Common myeloid progenitor, CD34-positive (primary cell): ENCODE results near the gene KHDRBS2.
"Not testable (repeated sequence)": the region's sequence is repeated elsewhere in the genome, so short reads cannot be mapped to it uniquely, and the experiment has no call there.

Experiments used
- CTCF ChIA-PET: fragments of 350-600 bp; sonication (Branson Sonifier 250); formaldehyde crosslinking; loops from one replicate; lab custom pipeline; 2021; ENCODE audit warnings: antibody characterized with exemption; lab: Charles Lee
- POLR2A ChIA-PET: fragments of 350-600 bp; sonication (Branson Sonifier 250); formaldehyde crosslinking; loops from one replicate; lab custom pipeline; 2021; ENCODE audit warnings: antibody characterized with exemption; lab: Charles Lee
- DNase-seq, 3 donors: peaks; one replicate each; pipeline versions ENCODE4 v3.0.0 to v3.0.0-alpha.2; 2013
- H3K27ac ChIP-seq, 2 experiments: 1 replicate in 1 of 2; 2 replicates in 1 of 2; pipeline ENCODE4 v1.7.0; 2013; ENCODE audit warnings: inconsistent platforms in 2 of 2, low read length in 2 of 2, mild to moderate bottlenecking in 2 of 2, low read depth in 1 of 2, moderate library complexity in 1 of 2; ENCODE audit not compliant: severe bottlenecking in 2 of 2, insufficient read depth in 1 of 2, poor library complexity in 1 of 2
- H3K27me3 ChIP-seq, 5 experiments: replicated peaks in 2 of 5; 1 replicate in 3 of 5; 2 replicates in 2 of 5; pipeline versions ENCODE4 v1.6.1 to v1.7.0; 2013; ENCODE audit warnings: low read length in 4 of 5, mild to moderate bottlenecking in 2 of 5, moderate library complexity in 2 of 5, inconsistent platforms in 1 of 5; ENCODE audit not compliant: insufficient read depth in 5 of 5, control insufficient read depth in 4 of 5
- H3K36me3 ChIP-seq, 4 experiments: 1 replicate in 2 of 4; 2 replicates in 2 of 4; pipeline versions ENCODE4 v1.6.1 to v1.7.0; 2013; ENCODE audit warnings: low read length in 3 of 4, control low read depth in 1 of 4, mild to moderate bottlenecking in 1 of 4; ENCODE audit not compliant: control insufficient read depth in 4 of 4, insufficient read depth in 4 of 4
- H3K4me1 ChIP-seq, 4 experiments: 1 replicate in 3 of 4; 2 replicates in 1 of 4; pipeline versions ENCODE4 v1.6.1 to v1.7.1; 2013; ENCODE audit warnings: low read length in 3 of 4, mild to moderate bottlenecking in 3 of 4, control low read depth in 1 of 4, inconsistent platforms in 1 of 4, moderate library complexity in 1 of 4; ENCODE audit not compliant: control insufficient read depth in 4 of 4, insufficient read depth in 4 of 4; ENCODE audit errors: control extremely low read depth in 1 of 4
- H3K4me3 ChIP-seq, 7 experiments: 1 replicate in 4 of 7; 2 replicates in 3 of 7; pipeline versions ENCODE4 v1.5.1 to v1.7.0; 2013; ENCODE audit warnings: mild to moderate bottlenecking in 7 of 7, low read length in 6 of 7, moderate library complexity in 6 of 7, inconsistent platforms in 2 of 7, low read depth in 2 of 7, control low read depth in 1 of 7; ENCODE audit not compliant: insufficient read depth in 4 of 7, control insufficient read depth in 1 of 7; ENCODE audit errors: extremely low read depth in 1 of 7
- H3K9me3 ChIP-seq, 5 experiments: 1 replicate in 4 of 5; 2 replicates in 1 of 5; pipeline versions ENCODE4 v1.6.1 to v1.7.1; 2013; ENCODE audit warnings: low read length in 4 of 5, mild to moderate bottlenecking in 2 of 5, inconsistent platforms in 1 of 5, low read depth in 1 of 5, moderate library complexity in 1 of 5; ENCODE audit not compliant: control insufficient read depth in 4 of 5, insufficient read depth in 2 of 5; ENCODE audit errors: control extremely low read depth in 1 of 5
- WGBS: methylation state at CpG from one replicate; pipeline ENCODE4 v1.1.5; 2013; ENCODE audit not compliant: insufficient coverage; 5-methylcytosine and 5-hydroxymethylcytosine counted together

Gene KHDRBS2

GRCh38 chr6:61787998-61788397, 498.0 kb downstream of the KHDRBS2 start:
- DNase-seq, result no peak
- ChIA-PET CTCF (no interaction called here), POLR2A (no interaction called here)
- H3K27ac ChIP-seq, result no peak overlapping the region
- H3K9me3 ChIP-seq, result no peaks in the 10 kb centered on the region
- no CpG with 5 or more reads among the region's 1 CpG for WGBS
- no peak overlapping the region for H3K4me3 ChIP-seq
- no peaks in the 10 kb centered on the region for H3K4me1 ChIP-seq
- no peaks in the 10 kb centered on the region for H3K36me3 ChIP-seq
- H3K27me3 ChIP-seq, result no peaks in the 10 kb centered on the region

- DNase-seq, H3K27ac ChIP-seq, H3K4me1 ChIP-seq, H3K9me3 ChIP-seq, POLR2A ChIA-PET, H3K27me3 ChIP-seq, CTCF ChIA-PET, H3K4me3 ChIP-seq, H3K36me3 ChIP-seq: not testable (repeated sequence)
- 94% methylated on average over 4 of the region's 11 CpGs for WGBS
Measured at GRCh38 chr6:61769446-61769845, 516.6 kb downstream of the KHDRBS2 start.

- ChIA-PET POLR2A (no interaction called here), CTCF (interaction anchor here (0.7 kb wide), 1 partner anchor 54 kb away, joined by 3 read pairs; no protein-coding TSS in a partner anchor)
- WGBS, result no CpG with 5 or more reads among the region's 1 CpG
- no peak overlapping the region for H3K27ac ChIP-seq
- no peaks in the 10 kb centered on the region for H3K4me1 ChIP-seq
- no peaks in the 10 kb centered on the region for H3K27me3 ChIP-seq
- peaks cover 0 to 6% (median 0%) of the 10 kb centered on the region in 5 experiments for H3K9me3 ChIP-seq
- DNase-seq, result no peak
- no peaks in the 10 kb centered on the region for H3K36me3 ChIP-seq
- H3K4me3 ChIP-seq, result no peak overlapping the region
Measured at GRCh38 chr6:61755739-61756138, 530.3 kb downstream of the KHDRBS2 start.

GRCh38 chr6:61751986-61752385, 534.0 kb downstream of the KHDRBS2 start:
- 78% methylated on average over 3 of the region's 3 CpGs for WGBS
- H3K9me3 ChIP-seq, result peaks cover 0 to 6% (median 0%) of the 10 kb centered on the region in 5 experiments
- H3K36me3 ChIP-seq, result no peaks in the 10 kb centered on the region
- CTCF ChIA-PET, result no interaction called here
- H3K27ac ChIP-seq, result no peak overlapping the region
- POLR2A ChIA-PET, result no interaction called here
- no peaks in the 10 kb centered on the region for H3K4me1 ChIP-seq
- no peaks in the 10 kb centered on the region for H3K27me3 ChIP-seq
- H3K4me3 ChIP-seq, result no peak overlapping the region
- DNase-seq, result no peak

GRCh38 chr6:61745994-61746393, 540.0 kb downstream of the KHDRBS2 start:
- POLR2A ChIA-PET, result no interaction called here
- no peaks in the 10 kb centered on the region for H3K36me3 ChIP-seq
- no peak overlapping the region for H3K4me3 ChIP-seq
- no peaks in the 10 kb centered on the region for H3K4me1 ChIP-seq
- CTCF ChIA-PET, result no interaction called here
- 96% methylated on average over 3 of the region's 5 CpGs for WGBS
- H3K9me3 ChIP-seq, result peaks cover 0 to 2% (median 0%) of the 10 kb centered on the region in 5 experiments
- no peak for DNase-seq
- H3K27me3 ChIP-seq, result no peaks in the 10 kb centered on the region
- no peak overlapping the region for H3K27ac ChIP-seq

- POLR2A ChIA-PET, result no interaction called here
- DNase-seq, result no peak
- Histone ChIP-seq H3K9me3 (peaks cover 0 to 3% (median 0%) of the 10 kb centered on the region in 5 experiments), H3K27ac (no peak overlapping the region), H3K36me3 (peaks cover 0 to 3% (median 0%) of the 10 kb centered on the region in 4 experiments), H3K4me1 (no peaks in the 10 kb centered on the region), H3K27me3 (no peaks in the 10 kb centered on the region), H3K4me3 (no peak overlapping the region)
- WGBS, result 100% methylated on average over 1 of the region's 3 CpGs
- CTCF ChIA-PET, result no interaction called here
Measured at GRCh38 chr6:61711849-61712248, 574.2 kb downstream of the KHDRBS2 start.

- Histone ChIP-seq H3K27me3 (no peaks in the 10 kb centered on the region), H3K9me3 (no peaks in the 10 kb centered on the region), H3K36me3 (no peaks in the 10 kb centered on the region), H3K4me1 (no peaks in the 10 kb centered on the region), H3K27ac (no peak overlapping the region), H3K4me3 (no peak overlapping the region)
- DNase-seq, result no peak
- CTCF ChIA-PET, result no interaction called here
- WGBS, result 100% methylated on average over 1 of the region's 2 CpGs
- POLR2A ChIA-PET, result no interaction called here
Measured at GRCh38 chr6:61688165-61688564, 597.9 kb downstream of the KHDRBS2 start.
